Fibroblast of gingiva (primary cell): ENCODE results near the gene CXorf49.
"Not testable (repeated sequence)": the region's sequence is repeated elsewhere in the genome, so short reads cannot be mapped to it uniquely, and the experiment has no call there.

Experiments used
- DNase-seq: peaks from one replicate; pipeline ENCODE4 v3.0.0-alpha.2; 2011; ENCODE audit warnings: low read depth

CXorf49 gene

DNA sequence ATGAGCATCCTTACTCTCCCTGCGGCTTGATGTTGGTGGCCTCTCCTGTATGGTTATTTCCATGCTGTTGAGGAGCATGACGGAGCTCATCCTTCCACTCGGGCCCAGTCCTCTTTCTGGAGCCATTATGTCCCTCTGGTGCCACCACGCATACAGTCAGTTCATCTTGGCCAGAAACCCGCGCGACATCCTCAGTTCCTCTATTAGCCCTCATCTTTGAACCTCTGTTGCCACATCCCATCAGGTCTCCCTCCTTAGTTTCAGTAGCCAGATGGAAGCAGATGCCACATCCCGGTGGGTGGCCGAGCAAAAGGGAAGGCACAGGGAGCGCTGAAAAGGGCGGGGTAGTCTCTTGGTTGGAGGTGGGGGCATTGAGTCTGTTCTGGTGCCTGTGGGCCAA lies 46.1 kb downstream of the CXorf49 start:
- DNase-seq = no peak

- no peak for DNase-seq
Observed at GRCh38 chrX:71671043-71671780, 46.9 kb downstream of the CXorf49 start.

- DNase-seq = not testable (repeated sequence)
Observed at GRCh38 chrX:71669947-71670346, 48.1 kb downstream of the CXorf49 start.

DNA sequence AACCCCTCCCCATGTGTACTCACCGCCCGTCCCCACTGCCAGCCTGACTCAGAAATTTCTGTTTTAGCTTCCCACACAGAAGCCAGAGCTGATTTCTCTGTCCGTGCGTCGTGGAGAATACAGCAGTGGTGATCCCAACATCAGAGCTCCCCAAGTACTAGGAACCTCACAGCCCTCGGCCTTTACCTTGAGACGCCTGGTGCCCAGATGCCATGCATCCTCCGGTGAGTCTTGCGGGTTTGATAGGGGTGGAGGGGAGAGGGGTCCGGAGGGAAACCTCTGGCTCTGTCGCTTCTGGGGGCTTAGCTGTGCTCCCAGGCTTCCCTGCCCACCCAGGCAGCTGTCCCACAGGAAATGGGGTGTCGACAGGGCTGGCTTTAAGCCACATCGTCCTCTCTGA lies 48.6 kb downstream of the CXorf49 start:
- no peak for DNase-seq

- DNase-seq = no peak
Observed at GRCh38 chrX:71668248-71668595, 49.9 kb downstream of the CXorf49 start.

DNA sequence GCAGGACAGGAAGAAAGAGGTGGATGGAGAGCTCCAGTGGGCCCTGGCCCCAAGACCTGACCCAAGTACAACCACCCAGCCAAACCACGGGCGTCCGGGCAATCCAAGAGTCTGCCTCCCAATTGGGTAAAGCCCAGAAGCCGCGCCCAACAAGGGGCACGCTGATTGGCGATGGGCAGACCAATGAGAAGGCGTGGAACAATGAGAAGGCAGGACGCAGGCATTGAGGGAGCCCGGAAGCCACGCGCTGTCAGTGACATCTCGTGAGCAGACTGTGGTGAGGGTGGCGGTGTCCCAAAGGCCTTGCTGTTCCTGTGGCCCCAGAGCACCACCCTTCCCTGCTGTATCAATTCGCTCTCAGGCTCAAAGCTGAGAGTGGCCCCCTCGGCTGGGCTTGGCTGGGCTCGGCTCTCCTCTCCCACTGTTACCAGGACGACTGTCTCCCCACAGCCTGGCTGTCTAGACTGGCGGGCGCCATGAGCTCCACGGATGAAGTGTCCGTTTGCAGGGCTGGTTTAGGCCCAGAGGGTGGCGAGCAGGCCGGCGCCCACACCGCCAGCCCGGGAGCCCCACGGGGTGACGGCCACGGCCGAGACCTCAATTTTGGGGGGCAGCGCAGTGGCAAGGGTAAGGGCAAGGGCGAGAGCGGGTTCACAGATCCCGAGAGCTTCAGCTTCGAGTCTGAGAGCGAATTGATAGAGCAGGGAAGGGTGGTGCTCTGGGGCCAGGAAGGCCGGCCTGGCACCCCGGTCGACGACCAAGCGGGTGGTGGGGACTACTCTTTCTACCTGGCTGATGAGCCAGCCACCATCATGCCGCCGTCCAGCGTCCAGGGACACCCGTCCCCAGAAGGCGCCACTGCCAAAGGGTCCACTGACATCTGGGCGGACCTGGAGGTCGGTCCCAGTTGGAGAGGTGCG lies 50.5 kb downstream of the CXorf49 start, which contains the start of gene LOC101059915:
Gene LOC101059915, plus strand, starts transcription at position 219 of the 920 bp plus-strand sequence.
- no peak for DNase-seq

DNA sequence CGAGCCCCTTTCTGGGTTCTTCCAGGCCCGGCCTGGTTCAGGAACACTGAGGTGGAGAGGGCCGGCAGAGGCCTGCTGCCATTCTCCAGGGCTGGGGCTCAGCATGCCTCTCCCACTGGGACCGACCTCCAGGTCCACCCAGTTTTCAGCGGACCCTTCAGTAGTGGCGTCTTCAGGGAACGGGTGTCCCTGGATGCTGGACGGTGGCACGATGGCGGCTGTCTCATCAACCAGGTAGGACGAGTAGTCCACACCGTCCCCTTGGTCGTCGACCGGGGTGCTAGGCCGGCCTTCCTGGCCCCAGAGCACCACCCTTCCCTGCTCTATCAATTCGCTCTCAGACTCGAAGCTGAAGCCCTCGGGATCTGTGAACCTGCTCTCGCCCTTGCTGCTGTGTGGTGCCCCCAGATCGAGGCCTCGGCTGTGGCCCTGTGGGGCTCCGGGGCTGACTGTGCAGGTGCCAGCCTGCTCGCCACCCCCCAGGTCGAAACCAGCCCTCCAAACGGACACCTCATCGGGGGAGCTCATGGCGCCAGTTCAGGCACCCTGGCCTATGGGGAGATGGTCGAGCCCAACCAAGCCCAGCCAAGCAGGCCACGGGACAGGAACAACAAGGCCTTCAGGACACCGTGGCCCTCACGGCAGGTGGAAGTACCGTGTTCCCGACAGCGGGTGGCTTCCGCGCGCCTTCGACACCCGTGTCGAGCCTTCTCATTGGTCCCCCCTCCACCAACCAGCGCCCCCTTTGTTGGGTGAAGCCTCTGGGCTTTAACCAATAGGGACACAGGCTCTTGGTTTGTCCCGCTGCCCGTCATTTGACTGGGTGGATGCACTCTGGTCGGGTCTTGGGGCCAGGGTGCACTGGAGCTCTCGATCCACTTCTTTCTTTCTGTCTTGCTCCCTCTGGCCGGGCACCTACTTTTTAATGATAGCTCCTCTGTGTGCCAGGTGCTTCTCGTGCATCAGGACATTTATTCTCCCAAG lies 51.6 kb downstream of the CXorf49 start:
- DNase-seq = no peak

DNA sequence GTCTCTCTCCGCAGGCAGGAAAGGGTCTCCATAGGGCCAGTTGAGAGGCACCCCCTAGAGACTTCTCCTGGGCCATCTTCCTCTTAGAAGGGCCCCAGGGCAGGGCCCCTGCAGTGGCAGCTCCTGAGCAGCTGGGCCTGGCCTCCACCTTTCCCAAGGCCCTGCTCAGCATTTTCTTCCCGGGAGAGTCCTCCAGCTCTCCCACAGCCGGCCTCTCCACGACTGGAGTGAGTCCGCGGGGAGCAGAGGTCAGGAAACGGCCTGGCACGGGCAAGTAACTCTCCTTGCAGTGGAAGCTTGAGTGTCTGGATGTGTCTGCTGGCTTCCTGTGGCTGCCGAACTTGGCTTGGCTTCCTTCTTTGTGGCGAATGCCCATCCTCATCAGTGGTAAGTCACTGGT lies 52.3 kb downstream of the CXorf49 start:
- no peak for DNase-seq

GRCh38 chrX:71664889-71665491 lies 53.1 kb downstream of the CXorf49 start:
- no peak for DNase-seq
